ENCODE results near the gene TRPM2. TPM values are rescaled to one million over a fixed set of nuclear protein-coding genes. Genes with fewer than 3 reads are reported as not detected.

TRPM2 gene
- total and polyA plus RNA-seq, 2 of the 13 experiments (the other 11 are each of a cell fraction or from before 2014, with no cell fraction given) = 0.07 to 0.20 TPM

- TF ChIP-seq TFDP1 (CRISPR knock-in tag; IDR thresholded peaks at IDR 0.05; ENCODE audit: borderline replicate concordance) (peak; percentile 69; the same call in 1 of the 2 replicates), ZNF589 (CRISPR knock-in tag; conservative IDR thresholded peaks at IDR 0.05) (no peak), ZNF432 (CRISPR knock-in tag; IDR thresholded peaks at IDR 0.05; ENCODE audit: borderline replicate concordance) (0 out of 2 replicates have a peak, but pooled peaks have one; percentile 44), NRL (CRISPR knock-in tag; IDR thresholded peaks at IDR 0.05; ENCODE audit: borderline replicate concordance) (0 out of 2 replicates have a peak, but pooled peaks have one; percentile 32), PITX1 (CRISPR knock-in tag; IDR thresholded peaks at IDR 0.05) (no peak), MYC (CRISPR knock-in tag; IDR thresholded peaks at IDR 0.05; ENCODE audit: borderline replicate concordance) (peak; percentile 64), NFIB (CRISPR knock-in tag; IDR thresholded peaks at IDR 0.05; ENCODE audit: borderline replicate concordance) (0 out of 2 replicates have a peak, but pooled peaks have one; percentile 20), ZNF724P (CRISPR knock-in tag; IDR thresholded peaks at IDR 0.05; ENCODE audit: borderline replicate concordance) (0 out of 2 replicates have a peak, but pooled peaks have one; percentile 59), GABPB1 (CRISPR knock-in tag; IDR thresholded peaks at IDR 0.05) (peak; percentile 33; the same call in 1 of the 2 replicates), ATF7-NPFF (CRISPR knock-in tag; IDR thresholded peaks at IDR 0.05; ENCODE audit: low read depth) (peak; percentile 63; the same call in 1 of the 2 replicates), KMT2A (CRISPR knock-in tag; IDR thresholded peaks at IDR 0.05) (no peak), ZBTB26 (CRISPR knock-in tag; IDR thresholded peaks at IDR 0.05; ENCODE audit: borderline replicate concordance) (0 out of 2 replicates have a peak, but pooled peaks have one; percentile 30), FOXC1 (CRISPR knock-in tag; IDR thresholded peaks at IDR 0.05; ENCODE audit: borderline replicate concordance) (peak; percentile 64; the same call in 1 of the 2 replicates), ZNF746 (CRISPR knock-in tag; IDR thresholded peaks at IDR 0.05) (peak; percentile 30; the same call in 1 of the 2 replicates)
Observed at GRCh38 chr21:44442266-44443125, 89.1 kb downstream of the TRPM2 start (continued).

Measured in HepG2 (cell line).